Right cardiac atrium (tissue), 5 donors: Measurements from ENCODE around the gene SERPINB1. TPM values are rescaled to one million over a fixed set of nuclear protein-coding genes. Genes with fewer than 3 reads are reported as not detected.
"Not testable (repeated sequence)": the region's sequence is repeated elsewhere in the genome, so short reads cannot be mapped to it uniquely, and the experiment has no call there.

Source experiments
- ATAC-seq, 2 donors: fragments of 200-7000 bp; cut with Tn5 transposase; one replicate each; pipeline versions ENCODE4 v1.8.0 to v1.9.1; 2020; ENCODE audit warnings: moderate library complexity in 2 of 2, mild to moderate bottlenecking in 1 of 2
- DNase-seq, 3 donors: peaks; one replicate each; pipeline ENCODE4 v3.0.0-alpha.2; 2020
- H3K27ac ChIP-seq: one replicate; pipeline ENCODE4 v1.5.1; 2013; ENCODE audit warnings: mild to moderate bottlenecking, low read length, control low read depth, moderate library complexity
- H3K27me3 ChIP-seq: one replicate; pipeline ENCODE4 v1.6.1; 2013; ENCODE audit not compliant: control insufficient read depth, insufficient read depth
- H3K4me1 ChIP-seq: one replicate; pipeline ENCODE4 v1.6.1; 2013; ENCODE audit warnings: low read length; ENCODE audit not compliant: control insufficient read depth, insufficient read depth
- H3K4me3 ChIP-seq: one replicate; pipeline ENCODE4 v1.5.1; 2013; ENCODE audit warnings: low read length, control low read depth
- H3K9me3 ChIP-seq: one replicate; pipeline ENCODE4 v1.6.1; 2013; ENCODE audit warnings: low read length; ENCODE audit not compliant: control insufficient read depth
- WGBS: extraction: QIAGEN DNeasy Blood & Tissue Kit; methylation state at CpG from one replicate; pipeline ENCODE4 v1.1.7; 2013; 5-methylcytosine and 5-hydroxymethylcytosine counted together
- intact Hi-C, 4 donors: fragments of 100-400 bp; cut with DNase I; formaldehyde crosslinking; loops; one replicate each; pipeline versions ENCODE4 v1.11.0 to v1.14.0; 2022 to 2023
- polyA plus RNA-seq: library from polyadenylated mRNA; stranded (reverse); fragments of 200-250 nt; gene quantifications from one replicate; pipeline ENCODE4 v1.2.3, GENCODE V29; 2013
- total RNA-seq, 4 donors: library from RNA; stranded (reverse); fragmentation: NEBNext Ultra II Directional; extraction: Animal tissue kit (Norgen Biotek cat#: 25700); gene quantifications; one replicate each; pipeline ENCODE4 v1.2.1, GENCODE V29; 2021
- donor health status: healthy with polysubstance abuse.
- donor health status: DM: no; HTN: yes; CAD: no.
- donor health status: DM: no; HTN: no; CAD: no.
- donor health status: DM: no; HTN: yes; CAD: no; lungs with severe emphysema.
- donor health status: DM: yes; HTN: yes; CAD: no.

SERPINB1 gene
- total and polyA plus RNA-seq, 5 donors: 23.6 to 42.1 (median 28.9) TPM

GRCh38 chr6:2855061-2855519, 13.4 kb upstream of the SERPINB1 start:
- Histone ChIP-seq H3K4me1 (peaks cover 15% of the 10 kb centered on the region), H3K9me3 (no peaks in the 10 kb centered on the region), H3K27me3 (no peaks in the 10 kb centered on the region), H3K27ac (peak overlapping the region; percentile 86), H3K4me3 (peak overlapping the region; percentile 46)
- intact Hi-C loops: loop anchor here in 2 of 4 donors (5.0 to 10.0 kb wide), 4 partner anchors 50 to 200 kb away; partner anchors contain the start of gene SERPINB9 (in 1 of the 2)
- 39% methylated on average over 13 of the region's 13 CpGs for WGBS
- ATAC-seq (no peak), DNase-seq (no peak)

- Histone ChIP-seq H3K27ac (peak overlapping the region; percentile 86), H3K9me3 (no peaks in the 10 kb centered on the region), H3K27me3 (no peaks in the 10 kb centered on the region), H3K4me1 (peaks cover 15% of the 10 kb centered on the region), H3K4me3 (peak overlapping the region; percentile 46)
- ATAC-seq (peak; percentile 45 to 60), DNase-seq (peak in 1 of 3 donors; percentile 71)
- intact Hi-C loops: loop anchor here in 3 of 4 donors (5.0 to 10.0 kb wide), 4 partner anchors 50 to 200 kb away; partner anchors contain the start of gene SERPINB9 (in 1 of the 3)
- WGBS: 27% methylated on average over 11 of the region's 11 CpGs
Observed at GRCh38 chr6:2854396-2854982, 12.8 kb upstream of the SERPINB1 start.

- intact Hi-C loops: loop anchor here in 3 of 4 donors (5.0 to 10.0 kb wide), 4 partner anchors 51 to 201 kb away; partner anchors contain the start of gene SERPINB9 (in 1 of the 3)
- H3K27ac ChIP-seq: peak overlapping the region; percentile 86
- DNase-seq: peak in 2 of 3 donors; percentile 55 to 67
- WGBS: 26% methylated on average over 14 of the region's 14 CpGs
- no peaks in the 10 kb centered on the region for H3K9me3 ChIP-seq
- peak overlapping the region; percentile 46 for H3K4me3 ChIP-seq
- peak; percentile 9 for ATAC-seq
- H3K27me3 ChIP-seq: no peaks in the 10 kb centered on the region
- peaks cover 15% of the 10 kb centered on the region for H3K4me1 ChIP-seq
Observed at GRCh38 chr6:2853769-2854395, 12.2 kb upstream of the SERPINB1 start.

- not testable (repeated sequence) for DNase-seq, H3K27me3 ChIP-seq, ATAC-seq, H3K4me3 ChIP-seq, H3K27ac ChIP-seq, H3K9me3 ChIP-seq
- peaks cover 15% of the 10 kb centered on the region for H3K4me1 ChIP-seq
- WGBS: 95% methylated on average over 1 of the region's 1 CpG
- intact Hi-C loops: loop anchor here in 3 of 4 donors (5.0 to 10.0 kb wide), 4 partner anchors 51 to 201 kb away; partner anchors contain the start of gene SERPINB9 (in 1 of the 3)
Observed at GRCh38 chr6:2853378-2853768, 11.7 kb upstream of the SERPINB1 start.

- Histone ChIP-seq H3K4me1 (peaks cover 14% of the 10 kb centered on the region), H3K4me3 (no peak overlapping the region), H3K9me3 (no peaks in the 10 kb centered on the region), H3K27ac (no peak overlapping the region), H3K27me3 (no peaks in the 10 kb centered on the region)
- intact Hi-C loops: loop anchor here in 3 of 4 donors (5.0 to 10.0 kb wide), 4 partner anchors 52 to 202 kb away; partner anchors contain the start of gene SERPINB9 (in 1 of the 3)
- DNase-seq: no peak
- 81% methylated on average over 10 of the region's 10 CpGs for WGBS
- ATAC-seq: no peak
Observed at GRCh38 chr6:2852921-2853322, 11.3 kb upstream of the SERPINB1 start.

GRCh38 chr6:2852514-2852855, 10.8 kb upstream of the SERPINB1 start:
- 80% methylated on average over 6 of the region's 6 CpGs for WGBS
- ATAC-seq (no peak), DNase-seq (no peak)
- Histone ChIP-seq H3K4me3 (no peak overlapping the region), H3K27me3 (no peaks in the 10 kb centered on the region), H3K27ac (no peak overlapping the region), H3K4me1 (peaks cover 12% of the 10 kb centered on the region), H3K9me3 (no peaks in the 10 kb centered on the region)
- intact Hi-C loops: loop anchor here in 3 of 4 donors (5.0 to 10.0 kb wide), 4 partner anchors 52 to 202 kb away; partner anchors contain the start of gene SERPINB9 (in 1 of the 3)

GRCh38 chr6:2851727-2852513, 10.3 kb upstream of the SERPINB1 start:
- ATAC-seq (no peak), DNase-seq (no peak)
- Histone ChIP-seq H3K9me3 (no peaks in the 10 kb centered on the region), H3K4me3 (no peak overlapping the region), H3K27ac (no peak overlapping the region), H3K4me1 (peaks cover 6% of the 10 kb centered on the region), H3K27me3 (no peaks in the 10 kb centered on the region)
- WGBS: 97% methylated on average over 17 of the region's 17 CpGs
- intact Hi-C loops: loop anchor here in 3 of 4 donors (5.0 to 10.0 kb wide), 4 partner anchors 53 to 203 kb away; partner anchors contain the start of gene SERPINB9 (in 1 of the 3)

GRCh38 chr6:2850538-2851113, 9.0 kb upstream of the SERPINB1 start:
- 10% methylated on average over 5 of the region's 5 CpGs for WGBS

GRCh38 chr6:2848851-2849250, 7.2 kb upstream of the SERPINB1 start:
- Histone ChIP-seq H3K4me3 (no peak overlapping the region), H3K27me3 (no peaks in the 10 kb centered on the region), H3K9me3 (no peaks in the 10 kb centered on the region), H3K27ac (no peak overlapping the region), H3K4me1 (peaks cover 5% of the 10 kb centered on the region)
- WGBS: 75% methylated on average over 10 of the region's 10 CpGs
- no peak for DNase-seq
- no peak for ATAC-seq
- intact Hi-C loops: loop anchor here in 3 of 4 donors (5.0 to 10.0 kb wide), 5 partner anchors 54 to 206 kb away; no protein-coding TSS in a partner anchor

More at GRCh38 chr6:2850538-2851113, 9.0 kb upstream of the SERPINB1 start:
- ATAC-seq (peak in 1 of 2 donors; percentile 36), DNase-seq (no peak)
- intact Hi-C loops: loop anchor here in 3 of 4 donors (5.0 to 10.0 kb wide), 4 partner anchors 54 to 204 kb away; partner anchors contain the start of gene SERPINB9 (in 1 of the 3)
- Histone ChIP-seq H3K27me3 (no peaks in the 10 kb centered on the region), H3K27ac (peak overlapping the region; percentile 44), H3K4me1 (peaks cover 8% of the 10 kb centered on the region), H3K9me3 (no peaks in the 10 kb centered on the region), H3K4me3 (no peak overlapping the region)

GRCh38 chr6:2845880-2846208, 4.2 kb upstream of the SERPINB1 start:
- intact Hi-C loops: loop anchor here in 3 of 4 donors (5.0 to 10.0 kb wide), 5 partner anchors 51 to 209 kb away; no protein-coding TSS in a partner anchor

More at GRCh38 chr6:2845880-2846208, 4.2 kb upstream of the SERPINB1 start:
- no peak for DNase-seq
- Histone ChIP-seq H3K27me3 (no peaks in the 10 kb centered on the region), H3K4me3 (no peak overlapping the region), H3K27ac (no peak overlapping the region), H3K9me3 (no peaks in the 10 kb centered on the region), H3K4me1 (peaks cover 9% of the 10 kb centered on the region)
- 58% methylated on average over 6 of the region's 6 CpGs for WGBS
- no peak for ATAC-seq
